HG02973 (cell line): ENCODE data around the gene ELOVL2.

ENCODE experiments used
- ATAC-seq: cut with Tn5 transposase; IDR thresholded peaks from one replicate; pipeline ENCODE4 v1.9.1; 2021; ENCODE audit warnings: moderate library complexity; ENCODE audit not compliant: unreplicated experiment

Gene ELOVL2

DNA sequence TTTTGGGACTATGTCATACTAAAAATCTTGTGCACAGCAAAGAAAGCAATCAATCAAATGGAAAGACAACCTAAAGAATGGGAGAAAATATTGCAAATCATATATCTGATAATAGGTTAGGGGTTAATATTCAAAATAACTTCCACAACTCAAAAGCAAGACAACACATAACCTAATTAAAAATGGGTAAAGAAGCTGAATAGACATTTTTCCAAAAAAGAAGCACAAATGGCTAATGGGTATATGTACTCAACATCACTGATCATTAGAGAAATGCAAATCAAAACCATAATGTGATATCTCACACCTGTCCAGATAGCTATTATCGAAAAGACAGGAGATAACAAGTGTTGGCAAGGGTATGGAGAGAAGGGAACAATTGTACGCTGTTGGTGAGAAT, 104.3 kb downstream of the ELOVL2 start:
- ATAC-seq: no peak

DNA sequence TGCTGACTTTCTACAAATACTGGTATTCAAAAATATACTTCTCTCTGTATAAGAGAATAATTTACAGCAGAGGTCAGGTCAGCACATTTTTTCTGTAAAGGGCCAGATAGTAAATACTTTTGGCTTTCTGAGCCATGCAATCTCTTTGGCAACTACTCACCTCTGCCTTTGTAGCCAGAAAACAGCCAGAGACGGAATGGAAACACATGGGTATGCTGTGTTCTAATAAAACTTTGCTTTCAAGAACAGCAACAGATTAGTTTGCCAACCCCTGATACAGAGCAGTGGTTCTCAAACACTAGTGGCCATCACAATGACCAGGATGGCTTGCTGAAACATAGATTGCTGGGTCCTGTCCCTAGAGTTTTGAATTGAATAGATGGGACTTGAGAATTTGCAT, 111.0 kb downstream of the ELOVL2 start:
- no peak for ATAC-seq
